H1 (cell line): ENCODE data around the gene HNRNPAB. TPM values are rescaled to one million over a fixed set of nuclear protein-coding genes. Genes with fewer than 3 reads are reported as not detected.

Experiments used
- ATF2 ChIP-seq: IDR thresholded peaks from 2 replicates; pipeline ENCODE4 v1.6.1; 2012; ENCODE audit warnings: low read length, inconsistent platforms
- BRCA1 ChIP-seq: IDR thresholded peaks from 2 replicates; pipeline ENCODE4 v1.6.1; 2012; ENCODE audit warnings: low read depth, low read length, improper control_type of control experiment
- CBX8 ChIP-seq: fragments of 300-800, 300-1000 bp; sonication (generic); IDR thresholded peaks from 2 replicates; pipeline ENCODE4 v1.7.1; 2016; ENCODE audit warnings: low read depth, low read length, borderline replicate concordance
- EZH2 ChIP-seq: fragments of 200-600 bp; sonication (generic); IDR thresholded peaks from 2 replicates; pipeline ENCODE4 v1.7.1; 2012; ENCODE audit warnings: low read depth, mild to moderate bottlenecking, moderate library complexity, low read length, inconsistent platforms; ENCODE audit not compliant: severe bottlenecking
- RBBP5 ChIP-seq: IDR thresholded peaks from 2 replicates; pipeline ENCODE4 v1.7.1; 2012; ENCODE audit warnings: low read depth, mild to moderate bottlenecking, inconsistent platforms, low read length, moderate library complexity, borderline replicate concordance
- RFX5 ChIP-seq: IDR thresholded peaks from 2 replicates; pipeline ENCODE4 v1.6.1; 2011; ENCODE audit warnings: low read depth, low read length, improper control_type of control experiment, borderline replicate concordance
- SIN3A ChIP-seq, 2 experiments: IDR thresholded peaks in 1 of 2; conservative IDR thresholded peaks in 1 of 2; 2 replicates each; pipeline ENCODE4 v1.6.1; 2011 to 2012; ENCODE audit warnings: low read length in 2 of 2, improper control_type of control experiment in 1 of 2, low read depth in 1 of 2, mild to moderate bottlenecking in 1 of 2
- TBP ChIP-seq: IDR thresholded peaks from 2 replicates; pipeline ENCODE4 v1.6.1; 2011; ENCODE audit warnings: low read depth, low read length, improper control_type of control experiment
- YY1 ChIP-seq: IDR thresholded peaks from 2 replicates; pipeline ENCODE4 v1.6.1; 2011; ENCODE audit warnings: low read depth, mild to moderate bottlenecking, low read length
- polyA plus RNA-seq, 7 experiments: library from polyadenylated mRNA; depleted of rRNA in 3 of 7; stranded (reverse) in 5 of 7; unstranded in 2 of 7; fragments of >200 nt in 5 of 7; fragments of 200-250 nt in 2 of 7; gene quantifications; 1 replicate in 5 of 7; 2 replicates in 1 of 7; 4 replicates in 1 of 7; pipeline versions ENCODE4 v1.2.1 to v1.2.3, GENCODE V29; 2011 to 2013; ENCODE audit warnings: missing spikeins in 2 of 7, mixed read lengths in 2 of 7
- total RNA-seq: library from RNA; stranded (reverse); fragmentation: NEBNext Ultra II Directional; extraction: Animal tissue kit (Norgen Biotek cat#: 25700); gene quantifications from 2 replicates; pipeline ENCODE4 v1.2.1, GENCODE V29; 2021
- TF ChIP-seq, protein P1 (sequence below): fragments of 300-600 bp; sonication (generic); IDR thresholded peaks from 2 replicates; pipeline ENCODE4 v1.7.1; 2012; ENCODE audit warnings: low read length, moderate library complexity, mild to moderate bottlenecking, inconsistent platforms; ENCODE audit not compliant: insufficient replicate concordance

HNRNPAB gene
- total and polyA plus RNA-seq, 2 of the 8 experiments (the other 6 are each of a cell fraction or from before 2014, with no cell fraction given): 373 to 563 TPM

- TF ChIP-seq, protein P1, sequence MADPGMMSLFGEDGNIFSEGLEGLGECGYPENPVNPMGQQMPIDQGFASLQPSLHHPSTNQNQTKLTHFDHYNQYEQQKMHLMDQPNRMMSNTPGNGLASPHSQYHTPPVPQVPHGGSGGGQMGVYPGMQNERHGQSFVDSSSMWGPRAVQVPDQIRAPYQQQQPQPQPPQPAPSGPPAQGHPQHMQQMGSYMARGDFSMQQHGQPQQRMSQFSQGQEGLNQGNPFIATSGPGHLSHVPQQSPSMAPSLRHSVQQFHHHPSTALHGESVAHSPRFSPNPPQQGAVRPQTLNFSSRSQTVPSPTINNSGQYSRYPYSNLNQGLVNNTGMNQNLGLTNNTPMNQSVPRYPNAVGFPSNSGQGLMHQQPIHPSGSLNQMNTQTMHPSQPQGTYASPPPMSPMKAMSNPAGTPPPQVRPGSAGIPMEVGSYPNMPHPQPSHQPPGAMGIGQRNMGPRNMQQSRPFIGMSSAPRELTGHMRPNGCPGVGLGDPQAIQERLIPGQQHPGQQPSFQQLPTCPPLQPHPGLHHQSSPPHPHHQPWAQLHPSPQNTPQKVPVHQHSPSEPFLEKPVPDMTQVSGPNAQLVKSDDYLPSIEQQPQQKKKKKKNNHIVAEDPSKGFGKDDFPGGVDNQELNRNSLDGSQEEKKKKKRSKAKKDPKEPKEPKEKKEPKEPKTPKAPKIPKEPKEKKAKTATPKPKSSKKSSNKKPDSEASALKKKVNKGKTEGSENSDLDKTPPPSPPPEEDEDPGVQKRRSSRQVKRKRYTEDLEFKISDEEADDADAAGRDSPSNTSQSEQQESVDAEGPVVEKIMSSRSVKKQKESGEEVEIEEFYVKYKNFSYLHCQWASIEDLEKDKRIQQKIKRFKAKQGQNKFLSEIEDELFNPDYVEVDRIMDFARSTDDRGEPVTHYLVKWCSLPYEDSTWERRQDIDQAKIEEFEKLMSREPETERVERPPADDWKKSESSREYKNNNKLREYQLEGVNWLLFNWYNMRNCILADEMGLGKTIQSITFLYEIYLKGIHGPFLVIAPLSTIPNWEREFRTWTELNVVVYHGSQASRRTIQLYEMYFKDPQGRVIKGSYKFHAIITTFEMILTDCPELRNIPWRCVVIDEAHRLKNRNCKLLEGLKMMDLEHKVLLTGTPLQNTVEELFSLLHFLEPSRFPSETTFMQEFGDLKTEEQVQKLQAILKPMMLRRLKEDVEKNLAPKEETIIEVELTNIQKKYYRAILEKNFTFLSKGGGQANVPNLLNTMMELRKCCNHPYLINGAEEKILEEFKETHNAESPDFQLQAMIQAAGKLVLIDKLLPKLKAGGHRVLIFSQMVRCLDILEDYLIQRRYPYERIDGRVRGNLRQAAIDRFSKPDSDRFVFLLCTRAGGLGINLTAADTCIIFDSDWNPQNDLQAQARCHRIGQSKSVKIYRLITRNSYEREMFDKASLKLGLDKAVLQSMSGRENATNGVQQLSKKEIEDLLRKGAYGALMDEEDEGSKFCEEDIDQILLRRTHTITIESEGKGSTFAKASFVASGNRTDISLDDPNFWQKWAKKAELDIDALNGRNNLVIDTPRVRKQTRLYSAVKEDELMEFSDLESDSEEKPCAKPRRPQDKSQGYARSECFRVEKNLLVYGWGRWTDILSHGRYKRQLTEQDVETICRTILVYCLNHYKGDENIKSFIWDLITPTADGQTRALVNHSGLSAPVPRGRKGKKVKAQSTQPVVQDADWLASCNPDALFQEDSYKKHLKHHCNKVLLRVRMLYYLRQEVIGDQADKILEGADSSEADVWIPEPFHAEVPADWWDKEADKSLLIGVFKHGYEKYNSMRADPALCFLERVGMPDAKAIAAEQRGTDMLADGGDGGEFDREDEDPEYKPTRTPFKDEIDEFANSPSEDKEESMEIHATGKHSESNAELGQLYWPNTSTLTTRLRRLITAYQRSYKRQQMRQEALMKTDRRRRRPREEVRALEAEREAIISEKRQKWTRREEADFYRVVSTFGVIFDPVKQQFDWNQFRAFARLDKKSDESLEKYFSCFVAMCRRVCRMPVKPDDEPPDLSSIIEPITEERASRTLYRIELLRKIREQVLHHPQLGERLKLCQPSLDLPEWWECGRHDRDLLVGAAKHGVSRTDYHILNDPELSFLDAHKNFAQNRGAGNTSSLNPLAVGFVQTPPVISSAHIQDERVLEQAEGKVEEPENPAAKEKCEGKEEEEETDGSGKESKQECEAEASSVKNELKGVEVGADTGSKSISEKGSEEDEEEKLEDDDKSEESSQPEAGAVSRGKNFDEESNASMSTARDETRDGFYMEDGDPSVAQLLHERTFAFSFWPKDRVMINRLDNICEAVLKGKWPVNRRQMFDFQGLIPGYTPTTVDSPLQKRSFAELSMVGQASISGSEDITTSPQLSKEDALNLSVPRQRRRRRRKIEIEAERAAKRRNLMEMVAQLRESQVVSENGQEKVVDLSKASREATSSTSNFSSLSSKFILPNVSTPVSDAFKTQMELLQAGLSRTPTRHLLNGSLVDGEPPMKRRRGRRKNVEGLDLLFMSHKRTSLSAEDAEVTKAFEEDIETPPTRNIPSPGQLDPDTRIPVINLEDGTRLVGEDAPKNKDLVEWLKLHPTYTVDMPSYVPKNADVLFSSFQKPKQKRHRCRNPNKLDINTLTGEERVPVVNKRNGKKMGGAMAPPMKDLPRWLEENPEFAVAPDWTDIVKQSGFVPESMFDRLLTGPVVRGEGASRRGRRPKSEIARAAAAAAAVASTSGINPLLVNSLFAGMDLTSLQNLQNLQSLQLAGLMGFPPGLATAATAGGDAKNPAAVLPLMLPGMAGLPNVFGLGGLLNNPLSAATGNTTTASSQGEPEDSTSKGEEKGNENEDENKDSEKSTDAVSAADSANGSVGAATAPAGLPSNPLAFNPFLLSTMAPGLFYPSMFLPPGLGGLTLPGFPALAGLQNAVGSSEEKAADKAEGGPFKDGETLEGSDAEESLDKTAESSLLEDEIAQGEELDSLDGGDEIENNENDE: no peak
- TF ChIP-seq EZH2: no peak
- no peak for TF ChIP-seq ATF2
- no peak for TF ChIP-seq BRCA1
- TF ChIP-seq SIN3A (conservative IDR thresholded peaks at IDR 0.05 in 1 of 2, IDR thresholded peaks at IDR 0.05 in 1 of 2; ENCODE audit: low read depth in 1 of 2, low read length in 2 of 2): no peak
- no peak for TF ChIP-seq CBX8
- TF ChIP-seq TBP: no peak
- no peak for TF ChIP-seq RBBP5
- TF ChIP-seq RFX5: no peak
- TF ChIP-seq YY1: no peak
These were observed 31.8 kb downstream of the HNRNPAB start (continued) for GRCh38 chr5:178236126-178236525.
